ENCODE measurements around the gene GSN. TPM values are rescaled to one million over a fixed set of nuclear protein-coding genes. Genes with fewer than 3 reads are reported as not detected.

The GSN gene
- total RNA-seq, 1 experiment from 2014 or later: 28.4 TPM

DNA sequence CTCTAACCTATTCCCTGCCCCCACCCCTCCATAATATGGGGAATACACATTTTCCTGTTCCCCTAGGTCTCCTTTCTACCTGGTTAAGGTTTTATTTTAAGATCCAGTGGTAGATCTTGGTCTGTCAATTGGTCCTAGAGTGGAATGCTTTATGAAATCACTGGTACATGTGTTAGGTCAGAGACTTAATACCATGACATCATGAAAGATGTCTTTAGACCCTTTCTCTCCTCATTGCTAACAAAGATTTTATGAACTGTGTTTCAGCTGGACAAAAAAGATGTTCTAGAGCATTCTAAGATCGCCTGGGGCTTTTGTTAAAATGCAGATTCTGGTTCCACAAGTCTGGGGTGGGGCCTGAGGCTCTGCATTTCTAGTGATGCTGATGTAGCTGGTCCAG is 9.1 kb downstream of the GSN start:
- no peak for DNase-seq (ENCODE audit: low spot score)
- intact Hi-C loops (cut with micrococcal nuclease; ENCODE audit: unreplicated experiment): no loop called here
- ChIA-PET POLR2A (ENCODE audit: low non-redundant PET) (no interaction called here), CTCF (no interaction called here)
- H3K36me3 ChIP-seq (ENCODE audit: insufficient read depth, low read length, poor library complexity, severe bottlenecking): no peaks in the 10 kb centered on the region
- TF ChIP-seq, protein P1, sequence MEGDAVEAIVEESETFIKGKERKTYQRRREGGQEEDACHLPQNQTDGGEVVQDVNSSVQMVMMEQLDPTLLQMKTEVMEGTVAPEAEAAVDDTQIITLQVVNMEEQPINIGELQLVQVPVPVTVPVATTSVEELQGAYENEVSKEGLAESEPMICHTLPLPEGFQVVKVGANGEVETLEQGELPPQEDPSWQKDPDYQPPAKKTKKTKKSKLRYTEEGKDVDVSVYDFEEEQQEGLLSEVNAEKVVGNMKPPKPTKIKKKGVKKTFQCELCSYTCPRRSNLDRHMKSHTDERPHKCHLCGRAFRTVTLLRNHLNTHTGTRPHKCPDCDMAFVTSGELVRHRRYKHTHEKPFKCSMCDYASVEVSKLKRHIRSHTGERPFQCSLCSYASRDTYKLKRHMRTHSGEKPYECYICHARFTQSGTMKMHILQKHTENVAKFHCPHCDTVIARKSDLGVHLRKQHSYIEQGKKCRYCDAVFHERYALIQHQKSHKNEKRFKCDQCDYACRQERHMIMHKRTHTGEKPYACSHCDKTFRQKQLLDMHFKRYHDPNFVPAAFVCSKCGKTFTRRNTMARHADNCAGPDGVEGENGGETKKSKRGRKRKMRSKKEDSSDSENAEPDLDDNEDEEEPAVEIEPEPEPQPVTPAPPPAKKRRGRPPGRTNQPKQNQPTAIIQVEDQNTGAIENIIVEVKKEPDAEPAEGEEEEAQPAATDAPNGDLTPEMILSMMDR (conservative IDR thresholded peaks at IDR 0.05; ENCODE audit: low read depth, low read length): no peak
- TF ChIP-seq EZH2 (IDR thresholded peaks at IDR 0.05; ENCODE audit: borderline replicate concordance, low read depth, low read length, poor library complexity, severe bottlenecking): no peak
- H3K27me3 ChIP-seq (replicated peaks; ENCODE audit: insufficient read depth, low read depth, low read length, poor library complexity): no peaks in the 10 kb centered on the region
- no peaks in the 10 kb centered on the region for H3K9me3 ChIP-seq (ENCODE audit: low read depth, low read length, poor library complexity, severe bottlenecking)
- BruUV-seq (replicated peaks): no TSS peak
- peaks cover 18% of the 10 kb centered on the region for H3K4me1 ChIP-seq (ENCODE audit: insufficient read depth, low read length, poor library complexity, severe bottlenecking)
- no peak overlapping the region for H3K4me3 ChIP-seq (ENCODE audit: low read depth, low read length, poor library complexity, severe bottlenecking)
- no peak overlapping the region for H3K27ac ChIP-seq (ENCODE audit: low read depth, low read length, poor library complexity, severe bottlenecking)

DNA sequence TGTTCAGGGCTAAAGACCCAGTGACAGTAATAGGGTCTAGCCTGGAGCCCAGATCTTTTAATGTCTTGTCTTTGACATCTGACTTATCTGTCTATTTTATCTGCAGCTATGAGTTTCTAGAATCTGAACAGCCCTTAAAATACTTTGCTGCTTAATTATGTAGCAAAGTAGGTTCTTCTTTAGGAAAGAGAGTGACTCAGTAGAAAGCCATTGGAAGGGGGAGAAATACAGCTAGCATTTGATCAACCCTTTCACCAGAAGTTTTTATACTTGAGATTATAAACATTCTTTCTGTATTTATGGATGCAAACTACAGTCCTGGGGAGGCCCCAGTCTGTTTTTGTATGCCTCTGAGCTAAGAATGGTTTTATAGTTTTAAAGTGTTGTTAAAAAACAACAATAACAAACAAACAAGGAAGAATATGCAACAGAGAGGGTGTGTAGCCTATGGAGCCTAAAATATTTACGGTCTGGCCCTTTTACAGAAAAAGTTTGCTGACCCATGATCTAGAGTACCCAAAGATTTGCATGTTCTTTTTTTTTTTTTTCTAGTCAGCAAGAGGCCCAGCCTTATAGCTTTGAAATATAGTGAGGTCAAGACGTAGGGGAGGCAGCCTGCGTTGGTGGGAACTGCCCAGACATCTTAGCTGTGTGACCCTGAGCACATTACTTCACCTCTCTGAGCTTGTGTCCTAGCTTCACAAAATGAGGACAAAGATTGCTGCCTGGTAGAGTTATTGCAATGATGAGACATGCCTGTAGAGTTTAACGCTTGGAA is 9.7 kb downstream of the GSN start:
- intact Hi-C loops (cut with micrococcal nuclease; ENCODE audit: unreplicated experiment): no loop called here
- H3K27me3 ChIP-seq (replicated peaks; ENCODE audit: insufficient read depth, low read depth, low read length, poor library complexity): no peaks in the 10 kb centered on the region
- no peaks in the 10 kb centered on the region for H3K9me3 ChIP-seq (ENCODE audit: low read depth, low read length, poor library complexity, severe bottlenecking)
- no peaks in the 10 kb centered on the region for H3K36me3 ChIP-seq (ENCODE audit: insufficient read depth, low read length, poor library complexity, severe bottlenecking)
- TF ChIP-seq, protein P1 (conservative IDR thresholded peaks at IDR 0.05; ENCODE audit: low read depth, low read length): no peak
- no peak for TF ChIP-seq EZH2 (IDR thresholded peaks at IDR 0.05; ENCODE audit: borderline replicate concordance, low read depth, low read length, poor library complexity, severe bottlenecking)
- DNase-seq (ENCODE audit: low spot score): no peak
- BruUV-seq (replicated peaks): no TSS peak
- ChIA-PET POLR2A (ENCODE audit: low non-redundant PET) (no interaction called here), CTCF (interaction anchor here (0.7 to 1.8 kb wide), 8 partner anchors 9 to 122 kb away, joined by 4 to 10 read pairs (median 8); partner anchors contain the start of gene GSN)
- H3K4me1 ChIP-seq (ENCODE audit: insufficient read depth, low read length, poor library complexity, severe bottlenecking): peaks cover 25% of the 10 kb centered on the region
- H3K4me3 ChIP-seq (ENCODE audit: low read depth, low read length, poor library complexity, severe bottlenecking): no peak overlapping the region
- no peak overlapping the region for H3K27ac ChIP-seq (ENCODE audit: low read depth, low read length, poor library complexity, severe bottlenecking)

DNA sequence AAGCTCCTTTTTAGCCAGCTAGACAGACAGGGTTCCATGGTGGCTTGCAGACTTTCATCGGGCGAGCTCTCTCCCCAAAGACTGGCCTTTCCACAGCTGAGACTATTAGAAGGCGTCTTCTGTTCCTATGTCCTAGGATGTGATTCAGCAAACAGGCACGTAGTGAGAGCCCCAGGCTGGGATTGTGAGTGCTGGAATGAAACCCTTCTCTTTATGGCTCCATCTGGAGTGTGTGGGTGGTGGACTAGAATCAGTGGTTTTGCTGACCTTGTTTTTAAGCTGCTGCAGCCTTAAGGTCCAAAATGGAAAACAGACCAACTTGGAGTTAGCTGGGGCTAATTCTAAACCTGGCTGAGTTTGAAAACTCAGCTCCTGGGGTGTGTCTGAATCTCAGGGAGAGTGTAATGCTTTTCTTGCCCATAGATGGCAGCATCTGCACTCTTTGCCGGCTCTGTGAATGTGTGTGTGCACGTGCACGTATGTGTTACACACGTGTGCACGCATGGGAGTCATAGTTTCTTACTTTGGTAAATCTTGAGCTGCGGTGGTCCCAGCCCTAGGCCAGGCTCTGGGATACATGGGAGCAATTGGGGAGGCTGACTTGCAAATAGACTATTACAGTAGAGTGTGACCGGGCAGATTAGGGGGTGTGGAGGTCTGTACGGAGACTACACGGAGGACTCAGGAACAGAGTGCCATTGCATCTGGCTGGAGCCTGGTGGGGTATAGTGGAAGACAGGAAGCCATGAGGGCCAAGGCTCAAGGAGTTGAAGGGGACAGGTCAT is 10.7 kb downstream of the GSN start:
- H3K4me1 ChIP-seq (ENCODE audit: insufficient read depth, low read length, poor library complexity, severe bottlenecking): peaks cover 35% of the 10 kb centered on the region
- no peaks in the 10 kb centered on the region for H3K27me3 ChIP-seq (replicated peaks; ENCODE audit: insufficient read depth, low read depth, low read length, poor library complexity)
- H3K27ac ChIP-seq (ENCODE audit: low read depth, low read length, poor library complexity, severe bottlenecking): no peak overlapping the region
- no peaks in the 10 kb centered on the region for H3K36me3 ChIP-seq (ENCODE audit: insufficient read depth, low read length, poor library complexity, severe bottlenecking)
- POLR2A ChIA-PET (ENCODE audit: low non-redundant PET): no interaction called here
- peak; percentile 86 for DNase-seq (ENCODE audit: low spot score)
- H3K4me3 ChIP-seq (ENCODE audit: low read depth, low read length, poor library complexity, severe bottlenecking): no peak overlapping the region
- BruUV-seq (replicated peaks): no TSS peak
- no peaks in the 10 kb centered on the region for H3K9me3 ChIP-seq (ENCODE audit: low read depth, low read length, poor library complexity, severe bottlenecking)
- TF ChIP-seq, protein P1 (conservative IDR thresholded peaks at IDR 0.05; ENCODE audit: low read depth, low read length): peak; percentile 89
- no peak for TF ChIP-seq EZH2 (IDR thresholded peaks at IDR 0.05; ENCODE audit: borderline replicate concordance, low read depth, low read length, poor library complexity, severe bottlenecking)
- CTCF ChIA-PET: interaction anchor here (0.7 to 1.8 kb wide), 14 partner anchors 9 to 121 kb away, joined by 3 to 11 read pairs (median 6); partner anchors contain the start of gene GSN
- intact Hi-C loops (cut with micrococcal nuclease; ENCODE audit: unreplicated experiment): no loop called here

Data from A673 (cell line).